ENCODE results near the gene ADGRV1. TPM values are rescaled to one million over a fixed set of nuclear protein-coding genes. Genes with fewer than 3 reads are reported as not detected.
A peak's percentile ranks its signal among the peaks of the same experiment; 100 is the strongest.

Gene ADGRV1
- polyA plus RNA-seq, 1 of the 3 experiments (the other 2 are of a cell fraction) = 0.23 TPM

DNA sequence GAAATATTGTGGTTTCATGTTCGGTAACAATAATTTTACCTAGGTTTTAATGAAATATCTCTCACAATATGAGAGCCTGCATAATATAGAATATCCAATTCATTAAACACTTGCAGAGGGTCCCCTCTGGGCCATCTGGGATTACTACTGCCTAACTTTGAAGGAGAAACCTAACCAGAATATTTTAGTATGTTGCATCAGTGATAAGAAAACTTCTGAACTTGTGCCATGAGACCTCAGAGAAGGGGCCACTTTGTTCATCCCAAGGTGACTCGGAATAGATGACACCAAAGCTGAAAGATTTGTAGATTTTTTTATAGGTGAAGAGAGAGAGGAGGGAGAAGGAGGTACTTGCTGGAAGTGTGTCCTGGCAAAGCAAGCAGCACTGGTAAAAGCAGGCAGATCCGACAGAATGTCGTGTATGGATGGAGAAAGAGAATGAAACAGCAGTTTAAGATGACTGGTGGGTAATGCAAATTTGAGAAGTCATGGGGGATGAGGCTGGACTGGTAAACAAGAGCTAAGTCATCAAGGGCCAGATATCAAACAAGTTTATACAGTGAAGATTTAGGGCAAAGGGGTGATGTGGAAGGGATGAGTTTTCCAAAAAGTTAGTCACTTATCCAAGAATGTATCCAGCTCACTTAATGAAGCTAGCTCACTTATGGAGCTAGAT, 372.3 kb downstream of the ADGRV1 start:
- H3K79me2 ChIP-seq (ENCODE audit: insufficient read depth) = no peaks in the 10 kb centered on the region
- H3K4me2 ChIP-seq = no peak overlapping the region
- no peaks in the 10 kb centered on the region for H3K36me3 ChIP-seq (replicated peaks in 1 of 2; ENCODE audit: control insufficient read depth in 1 of 2, insufficient read depth in 2 of 2, low read length in 1 of 2)
- TF ChIP-seq NRF1 (IDR thresholded peaks at IDR 0.05; ENCODE audit: low read depth, low read length) (no peak), JUND (IDR thresholded peaks at IDR 0.05) (no peak), CTCF (IDR thresholded peaks at IDR 0.05) (no peak)
- TF ChIP-seq, protein P1, sequence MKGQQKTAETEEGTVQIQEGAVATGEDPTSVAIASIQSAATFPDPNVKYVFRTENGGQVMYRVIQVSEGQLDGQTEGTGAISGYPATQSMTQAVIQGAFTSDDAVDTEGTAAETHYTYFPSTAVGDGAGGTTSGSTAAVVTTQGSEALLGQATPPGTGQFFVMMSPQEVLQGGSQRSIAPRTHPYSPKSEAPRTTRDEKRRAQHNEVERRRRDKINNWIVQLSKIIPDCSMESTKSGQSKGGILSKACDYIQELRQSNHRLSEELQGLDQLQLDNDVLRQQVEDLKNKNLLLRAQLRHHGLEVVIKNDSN (IDR thresholded peaks at IDR 0.05; ENCODE audit: borderline replicate concordance, low read depth) = no peak
- H2AFZ ChIP-seq (ENCODE audit: low read depth) = no peak overlapping the region
- H3K27ac ChIP-seq (ENCODE audit: low read depth in 2 of 2, low read length in 1 of 2) = no peak overlapping the region
- ChIA-PET POLR2A (no interaction called here), CTCF (interaction anchor here (1.1 to 7.9 kb wide), 12 partner anchors 9 to 455 kb away, joined by 3 to 128 read pairs (median 12); partner anchors contain the start of gene ARRDC3)
- H4K20me1 ChIP-seq (ENCODE audit: insufficient read depth) = no peaks in the 10 kb centered on the region
- no peaks in the 10 kb centered on the region for H3K27me3 ChIP-seq (ENCODE audit: insufficient read depth)
- no peak overlapping the region for H3K9ac ChIP-seq
- no peaks in the 10 kb centered on the region; a peak in 2 of 4 replicates for H3K4me1 ChIP-seq (ENCODE audit: control insufficient read depth in 1 of 2, insufficient read depth in 2 of 2, low read depth in 1 of 2, low read length in 1 of 2)
- H3K4me3 ChIP-seq (ENCODE audit: low read depth in 2 of 2, low read length in 1 of 2) = no peak overlapping the region
- 0 out of 2 replicates have a peak, but pooled peaks cover 3% of the 10 kb centered on the region for H3K9me3 ChIP-seq
- no peak for DNase-seq
- no peaks in the 10 kb centered on the region for H3K9me2 ChIP-seq
- H3F3A ChIP-seq (replicated peaks; ENCODE audit: insufficient read depth) = no peaks in the 10 kb centered on the region
- 76% methylated on average over 4 of the region's 4 CpGs for WGBS (ENCODE audit: low lambda C conversion rate)

- POLR2A ChIA-PET = interaction anchor here (0.6 to 1.3 kb wide), 2 partner anchors 449 to 451 kb away, joined by 4 to 5 read pairs; partner anchors contain the start of gene ARRDC3
- Histone ChIP-seq H2AFZ (ENCODE audit: low read depth) (no peak overlapping the region), H3K9me2 (no peaks in the 10 kb centered on the region), H3K4me3 (ENCODE audit: low read depth in 2 of 2, low read length in 1 of 2) (no peak overlapping the region; a peak in 1 of 4 replicates), H3K9me3 (0 out of 2 replicates have a peak, but pooled peaks cover 3% of the 10 kb centered on the region), H4K20me1 (ENCODE audit: insufficient read depth) (no peaks in the 10 kb centered on the region), H3F3A (replicated peaks; ENCODE audit: insufficient read depth) (no peaks in the 10 kb centered on the region), H3K4me2 (no peak overlapping the region), H3K4me1 (ENCODE audit: control insufficient read depth in 1 of 2, insufficient read depth in 2 of 2, low read depth in 1 of 2, low read length in 1 of 2) (no peaks in the 10 kb centered on the region; a peak in 2 of 4 replicates), H3K79me2 (ENCODE audit: insufficient read depth) (no peaks in the 10 kb centered on the region), H3K36me3 (replicated peaks in 1 of 2; ENCODE audit: control insufficient read depth in 1 of 2, insufficient read depth in 2 of 2, low read length in 1 of 2) (no peaks in the 10 kb centered on the region), H3K27me3 (ENCODE audit: insufficient read depth) (no peaks in the 10 kb centered on the region), H3K9ac (no peak overlapping the region), H3K27ac (ENCODE audit: low read depth in 2 of 2, low read length in 1 of 2) (no peak overlapping the region)
- CTCF ChIA-PET = interaction anchor here (0.6 to 7.9 kb wide), 74 partner anchors 10 to 488 kb away, joined by 3 to 128 read pairs (median 4); partner anchors contain the start of gene ARRDC3
- peak; percentile 88 for TF ChIP-seq SMC3 (IDR thresholded peaks at IDR 0.05; ENCODE audit: low read depth, low read length)
- TF ChIP-seq, protein P1 (IDR thresholded peaks at IDR 0.05; ENCODE audit: borderline replicate concordance, low read depth) = no peak
- TF ChIP-seq EP300 (IDR thresholded peaks at IDR 0.05; ENCODE audit: borderline replicate concordance in 1 of 2, low read depth in 1 of 2, low read length in 1 of 2) = 0 out of 4 replicates have a peak, but pooled peaks of 1 of the 2 experiments have one; percentile 30
- no peak for TF ChIP-seq YY1 (IDR thresholded peaks at IDR 0.05; ENCODE audit: low read depth)
- peak; percentile 85 for TF ChIP-seq CTCF (IDR thresholded peaks at IDR 0.05)
- peak; percentile 96 for TF ChIP-seq RAD21 (IDR thresholded peaks at IDR 0.05; ENCODE audit: low read length)
- DNase-seq = peak; percentile 77
- 6% methylated on average over 4 of the region's 4 CpGs for WGBS (ENCODE audit: low lambda C conversion rate)
These were observed 373.6 kb downstream of the ADGRV1 start for GRCh38 chr5:90932052-90932699.

Measured in SK-N-SH (cell line).